GM18499 (cell line): Measurements from ENCODE around the gene ZDBF2.
"Not testable (repeated sequence)": the region's sequence is repeated elsewhere in the genome, so short reads cannot be mapped to it uniquely, and the experiment has no call there.

Experiments used
- ATAC-seq: cut with Tn5 transposase; IDR thresholded peaks from one replicate; pipeline ENCODE4 v1.9.1; 2021; ENCODE audit warnings: moderate number of reproducible peaks; ENCODE audit not compliant: insufficient read depth, unreplicated experiment

ZDBF2 gene

GRCh38 chr2:206258615-206259014 is 15.8 kb upstream of the ZDBF2 start:
- not testable (repeated sequence) for ATAC-seq

- no peak for ATAC-seq
These were observed 14.9 kb upstream of the ZDBF2 start for GRCh38 chr2:206259376-206260187.

- no peak for ATAC-seq
These were observed 14.1 kb upstream of the ZDBF2 start for GRCh38 chr2:206260188-206261012.

- ATAC-seq, result no peak
These were observed 10.4 kb upstream of the ZDBF2 start for GRCh38 chr2:206263959-206264603.

GRCh38 chr2:206266130-206267125 is 8.0 kb upstream of the ZDBF2 start:
- no peak for ATAC-seq

GRCh38 chr2:206267567-206267966 is 6.9 kb upstream of the ZDBF2 start:
- ATAC-seq, result no peak

- no peak for ATAC-seq
These were observed 3.4 kb upstream of the ZDBF2 start for GRCh38 chr2:206271065-206271464.

- no peak for ATAC-seq
These were observed 558 bp upstream of the ZDBF2 start for GRCh38 chr2:206273905-206274304.

GRCh38 chr2:206275312-206276055 is 1.0 kb downstream of the ZDBF2 start:
- ATAC-seq, result no peak

GRCh38 chr2:206276169-206276942 is 1.9 kb downstream of the ZDBF2 start:
- no peak for ATAC-seq

GRCh38 chr2:206277503-206277902 is 3.0 kb downstream of the ZDBF2 start:
- ATAC-seq, result no peak

- no peak for ATAC-seq
These were observed 8.3 kb downstream of the ZDBF2 start for GRCh38 chr2:206282746-206283145.

GRCh38 chr2:206287197-206287596 is 12.7 kb downstream of the ZDBF2 start:
- ATAC-seq, result no peak

- no peak for ATAC-seq
These were observed 14.9 kb downstream of the ZDBF2 start for GRCh38 chr2:206289391-206289790.

- ATAC-seq, result no peak
These were observed 21.7 kb downstream of the ZDBF2 start for GRCh38 chr2:206296128-206296527.

GRCh38 chr2:206299608-206300007 is 25.1 kb downstream of the ZDBF2 start:
- not testable (repeated sequence) for ATAC-seq

GRCh38 chr2:206305523-206306245 is 31.2 kb downstream of the ZDBF2 start:
- ATAC-seq, result peak; percentile 63

- ATAC-seq, result no peak
These were observed 36.6 kb downstream of the ZDBF2 start for GRCh38 chr2:206311026-206311425.
